Endothelial cell of umbilical vein (primary cell): ENCODE results near the gene DIP2C. TPM values are rescaled to one million over a fixed set of nuclear protein-coding genes. Genes with fewer than 3 reads are reported as not detected.

Source experiments
- BruUV-seq: library from RNA; stranded (reverse); fragments of 400-500 nt; replicated peaks from 2 replicates; lab custom pipeline; 2021; lab: Mats Ljungman, UMichigan
- CTCF ChIA-PET: fragments of 300-600, 350-600 bp; sonication (Branson Sonifier 250); formaldehyde crosslinking; loops from one replicate; lab custom pipeline; 2021; ENCODE audit warnings: antibody characterized with exemption, inconsistent platforms; lab: Charles Lee
- POLR2A ChIA-PET: fragments of 300-600, 350-600 bp; sonication (Branson Sonifier 250); formaldehyde crosslinking; loops from one replicate; lab custom pipeline; 2021; ENCODE audit warnings: antibody characterized with exemption, inconsistent platforms; lab: Charles Lee
- DNase-seq: peaks from one replicate; pipeline ENCODE4 v3.0.0-alpha.2; 2011; ENCODE audit warnings: low read depth, low spot score
- FAIRE-seq: peaks from 2 replicates; lab custom pipeline; 2011; peaks lifted over from hg19 to GRCh38; lab: Jason Lieb, UNC
- H2AFZ ChIP-seq: 2 replicates; pipeline ENCODE4 v1.6.0; 2012; ENCODE audit warnings: low read depth, low read length, control low read depth, inconsistent platforms
- H3K27ac ChIP-seq: 2 replicates; pipeline ENCODE4 v1.5.1; 2011; ENCODE audit warnings: low read depth, mild to moderate bottlenecking, control low read depth, low read length, moderate library complexity; ENCODE audit not compliant: insufficient read depth
- H3K27me3 ChIP-seq, 2 experiments: 2 replicates each; pipeline versions ENCODE4 v1.6.0 to v1.6.1; 2011; ENCODE audit warnings: low read length in 2 of 2, mixed read lengths in 1 of 2; ENCODE audit not compliant: control insufficient read depth in 2 of 2, insufficient read depth in 2 of 2
- H3K36me3 ChIP-seq, 2 experiments: 2 replicates in 1 of 2; 3 replicates in 1 of 2; pipeline ENCODE4 v1.5.1; 2011; ENCODE audit warnings: low read length in 2 of 2, mild to moderate bottlenecking in 1 of 2, moderate library complexity in 1 of 2; ENCODE audit not compliant: control insufficient read depth in 2 of 2, insufficient read depth in 2 of 2; ENCODE audit errors: extremely low read depth in 1 of 2
- H3K4me1 ChIP-seq: 3 replicates; pipeline ENCODE4 v1.5.1; 2011; ENCODE audit warnings: mild to moderate bottlenecking, low read length; ENCODE audit not compliant: control insufficient read depth, insufficient read depth; ENCODE audit errors: extremely low read depth
- H3K4me2 ChIP-seq: 2 replicates; pipeline ENCODE4 v1.6.1; 2011; ENCODE audit warnings: low read length, control low read depth, mixed read lengths; ENCODE audit not compliant: insufficient read depth
- H3K4me3 ChIP-seq, 3 experiments: fragments of 200-600 bp in 1 of 3; sonication (generic), shearing (Covaris generic) in 1 of 3; replicated peaks in 1 of 3; 2 replicates each; pipeline ENCODE4 v1.5.1; 2011 to 2016; ENCODE audit warnings: control low read depth in 3 of 3, low read length in 3 of 3, mild to moderate bottlenecking in 2 of 3, inconsistent platforms in 1 of 3, low read depth in 1 of 3, moderate library complexity in 1 of 3; ENCODE audit not compliant: insufficient read depth in 1 of 3
- H3K79me2 ChIP-seq: 2 replicates; pipeline ENCODE4 v1.6.0; 2012; ENCODE audit warnings: low read length, inconsistent platforms; ENCODE audit not compliant: control insufficient read depth, insufficient read depth
- H3K9ac ChIP-seq: replicated peaks from 2 replicates; pipeline ENCODE3; 2011; ENCODE audit warnings: low read length, control low read depth; ENCODE audit not compliant: insufficient read depth; ENCODE audit errors: extremely low read depth
- H3K9me1 ChIP-seq: replicated peaks from 3 replicates; pipeline ENCODE4 v1.6.0; 2011; ENCODE audit warnings: mild to moderate bottlenecking, low read length; ENCODE audit not compliant: control insufficient read depth, insufficient read depth; ENCODE audit errors: extremely low read depth
- H3K9me3 ChIP-seq: replicated peaks from 2 replicates; pipeline ENCODE4 v1.5.1; 2012; ENCODE audit warnings: low read length, inconsistent platforms; ENCODE audit not compliant: control insufficient read depth, insufficient read depth
- H4K20me1 ChIP-seq: replicated peaks from 2 replicates; pipeline ENCODE3; 2011; ENCODE audit warnings: mild to moderate bottlenecking, low read length; ENCODE audit not compliant: control insufficient read depth, insufficient read depth; ENCODE audit errors: extremely low read depth
- EZH2 ChIP-seq: IDR thresholded peaks from 2 replicates; pipeline ENCODE4 v1.6.1; 2012; ENCODE audit warnings: borderline replicate concordance, low read depth, mild to moderate bottlenecking, moderate library complexity, low read length, inconsistent platforms; ENCODE audit not compliant: severe bottlenecking
- FOS ChIP-seq: IDR thresholded peaks from 2 replicates; pipeline ENCODE4 v1.6.1; 2011; ENCODE audit warnings: mild to moderate bottlenecking, low read length, moderate library complexity, borderline replicate concordance; ENCODE audit not compliant: insufficient read depth
- GATA2 ChIP-seq: IDR thresholded peaks from 2 replicates; pipeline ENCODE4 v1.7.0; 2011; ENCODE audit warnings: low read depth, mild to moderate bottlenecking, moderate library complexity, mixed read lengths, low read length; ENCODE audit not compliant: insufficient read length, insufficient read depth
- JUN ChIP-seq: IDR thresholded peaks from 2 replicates; pipeline ENCODE4 v1.6.1; 2011; ENCODE audit warnings: borderline replicate concordance, low read depth; ENCODE audit not compliant: insufficient read length, insufficient read depth
- MYC ChIP-seq: IDR thresholded peaks from one replicate; pipeline ENCODE4 v1.6.1; 2011; ENCODE audit warnings: mild to moderate bottlenecking, low read depth, low read length
- POLR2A ChIP-seq: IDR thresholded peaks from 2 replicates; pipeline ENCODE4 v1.6.1; 2012; ENCODE audit warnings: low read depth, mild to moderate bottlenecking, control low read depth, low read length
- POLR2AphosphoS5 ChIP-seq: IDR thresholded peaks from 2 replicates; pipeline ENCODE4 v1.6.1; 2012; ENCODE audit warnings: low read depth, mild to moderate bottlenecking, control low read depth, low read length, moderate library complexity; ENCODE audit not compliant: insufficient read depth
- dilution Hi-C: fragments of 300-500 bp; cut with MboI; formaldehyde crosslinking; loops from one replicate; pipeline ENCODE4 v1.15.0; 2019; ENCODE audit warnings: low sequenced_read_pairs; ENCODE audit not compliant: extremely low pct_ligation_motif_present
- intact Hi-C: fragments of 100-400 bp; cut with micrococcal nuclease; formaldehyde crosslinking; loops from one replicate; pipeline ENCODE4 v1.10.0; 2022
- polyA plus RNA-seq, 4 experiments: library from polyadenylated mRNA; depleted of rRNA in 3 of 4; stranded (reverse) in 3 of 4; unstranded in 1 of 4; fragments of >200 nt; gene quantifications; 2 replicates each; pipeline versions ENCODE4 v1.2.1 to v1.2.3, GENCODE V29; 2011 to 2012; ENCODE audit warnings: missing spikeins in 1 of 4
- total RNA-seq: library from RNA; stranded (reverse); gene quantifications from 2 replicates; pipeline ENCODE4 v1.2.3, GENCODE V29; 2021
- TF ChIP-seq, protein P1 (sequence below), 2 donors: IDR thresholded peaks; 1 replicate in 1 of 2; 2 replicates in 1 of 2; pipeline ENCODE4 v1.5.1; 2011; ENCODE audit warnings: low read length in 2 of 2, mild to moderate bottlenecking in 2 of 2, moderate library complexity in 2 of 2, control low read depth in 1 of 2, inconsistent platforms in 1 of 2, low read depth in 1 of 2; ENCODE audit not compliant: insufficient read depth in 1 of 2; ENCODE audit errors: extremely low read depth in 1 of 2
- TF ChIP-seq, protein P2 (sequence below): IDR thresholded peaks from 2 replicates; pipeline ENCODE4 v1.6.1; 2011; ENCODE audit not compliant: insufficient read depth, insufficient read length

DIP2C gene
- total and polyA plus RNA-seq, 2 donors (not counting 3 experiments of a cell fraction or from before 2014, with no cell fraction given), result 3.6 to 10.7 TPM

DNA sequence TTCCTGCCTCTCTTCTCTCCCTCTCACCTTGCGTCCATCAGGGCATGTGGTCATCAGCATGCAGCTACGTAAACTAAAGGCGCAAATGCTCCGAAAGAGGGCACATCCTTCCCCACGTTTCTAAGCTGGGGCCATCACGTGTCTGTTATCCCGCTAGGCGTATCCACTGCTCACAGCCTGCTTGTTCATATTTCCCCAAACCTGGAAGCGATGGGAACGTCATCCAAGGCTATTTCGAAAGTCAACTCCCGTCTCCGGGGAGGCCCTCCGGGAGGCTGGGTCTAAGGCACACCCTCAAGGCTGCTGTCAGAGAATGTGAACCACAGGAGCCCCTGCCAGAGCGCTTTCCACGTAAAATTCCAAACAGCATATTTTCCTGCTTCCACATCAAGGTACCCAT is 199.2 kb downstream of the DIP2C start:
- Histone ChIP-seq H3K4me2 (no peak overlapping the region), H3K79me2 (no peaks in the 10 kb centered on the region), H3K9ac (no peak overlapping the region), H2AFZ (no peak overlapping the region), H3K9me3 (no peaks in the 10 kb centered on the region), H3K36me3 (no peaks in the 10 kb centered on the region), H3K4me3 (no peak overlapping the region), H3K27me3 (peaks cover 0 to 2% of the 10 kb centered on the region in 2 experiments), H3K27ac (no peak overlapping the region), H3K9me1 (no peaks in the 10 kb centered on the region), H4K20me1 (no peaks in the 10 kb centered on the region), H3K4me1 (peaks cover 4% of the 10 kb centered on the region)
- dilution Hi-C loops (no loop called here), intact Hi-C loops (no loop called here)
- TF ChIP-seq POLR2AphosphoS5 (no peak), MYC (no peak), GATA2 (no peak), JUN (no peak), FOS (no peak), EZH2 (no peak), POLR2A (no peak)
- TF ChIP-seq, protein P1, sequence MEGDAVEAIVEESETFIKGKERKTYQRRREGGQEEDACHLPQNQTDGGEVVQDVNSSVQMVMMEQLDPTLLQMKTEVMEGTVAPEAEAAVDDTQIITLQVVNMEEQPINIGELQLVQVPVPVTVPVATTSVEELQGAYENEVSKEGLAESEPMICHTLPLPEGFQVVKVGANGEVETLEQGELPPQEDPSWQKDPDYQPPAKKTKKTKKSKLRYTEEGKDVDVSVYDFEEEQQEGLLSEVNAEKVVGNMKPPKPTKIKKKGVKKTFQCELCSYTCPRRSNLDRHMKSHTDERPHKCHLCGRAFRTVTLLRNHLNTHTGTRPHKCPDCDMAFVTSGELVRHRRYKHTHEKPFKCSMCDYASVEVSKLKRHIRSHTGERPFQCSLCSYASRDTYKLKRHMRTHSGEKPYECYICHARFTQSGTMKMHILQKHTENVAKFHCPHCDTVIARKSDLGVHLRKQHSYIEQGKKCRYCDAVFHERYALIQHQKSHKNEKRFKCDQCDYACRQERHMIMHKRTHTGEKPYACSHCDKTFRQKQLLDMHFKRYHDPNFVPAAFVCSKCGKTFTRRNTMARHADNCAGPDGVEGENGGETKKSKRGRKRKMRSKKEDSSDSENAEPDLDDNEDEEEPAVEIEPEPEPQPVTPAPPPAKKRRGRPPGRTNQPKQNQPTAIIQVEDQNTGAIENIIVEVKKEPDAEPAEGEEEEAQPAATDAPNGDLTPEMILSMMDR (IDR thresholded peaks at IDR 0.05; ENCODE audit: extremely low read depth in 1 of 2, insufficient read depth in 1 of 2, low read depth in 1 of 2, low read length in 2 of 2), result no peak
- TF ChIP-seq, protein P2, sequence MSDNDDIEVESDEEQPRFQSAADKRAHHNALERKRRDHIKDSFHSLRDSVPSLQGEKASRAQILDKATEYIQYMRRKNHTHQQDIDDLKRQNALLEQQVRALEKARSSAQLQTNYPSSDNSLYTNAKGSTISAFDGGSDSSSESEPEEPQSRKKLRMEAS, result no peak
- BruUV-seq, result no TSS peak
- FAIRE-seq (no peak), DNase-seq (no peak)
- POLR2A ChIA-PET, result no interaction called here
- CTCF ChIA-PET, result no interaction called here
